Progenitor cell of endocrine pancreas (in vitro differentiated cells): ENCODE data around the gene CIITA. TPM values are rescaled to one million over a fixed set of nuclear protein-coding genes. Genes with fewer than 3 reads are reported as not detected.

Source experiments
- DNase-seq: peaks from one replicate; pipeline ENCODE4 v3.0.0; 2021; ENCODE audit warnings: low spot score; ENCODE audit not compliant: unreplicated experiment
- H3K27ac Mint-ChIP-seq: 2 replicates; pipeline ENCODE4 v1.8.0; 2021; ENCODE audit warnings: mild to moderate bottlenecking, moderate library complexity, mixed read lengths
- H3K27me3 Mint-ChIP-seq: 2 replicates; pipeline ENCODE4 v1.8.0; 2021; ENCODE audit warnings: mixed read lengths
- H3K36me3 Mint-ChIP-seq: 2 replicates; pipeline ENCODE4 v1.8.0; 2022; ENCODE audit warnings: mixed read lengths; ENCODE audit not compliant: insufficient read depth
- H3K4me1 Mint-ChIP-seq: 2 replicates; pipeline ENCODE4 v1.8.0; 2021; ENCODE audit warnings: low read depth, mixed read lengths
- H3K4me3 Mint-ChIP-seq: 2 replicates; pipeline ENCODE4 v1.8.0; 2021; ENCODE audit warnings: low read depth, mild to moderate bottlenecking, moderate library complexity, mixed read lengths
- H3K9me3 Mint-ChIP-seq: 2 replicates; pipeline ENCODE4 v1.8.0; 2021; ENCODE audit warnings: low read depth, mixed read lengths
- total RNA-seq: library from RNA; stranded (reverse); gene quantifications from 2 replicates; pipeline ENCODE4 v1.2.1, GENCODE V29; 2021
- TF ChIP-seq, protein P1 (sequence below): fragments of 200-600 bp; sonication (generic); IDR thresholded peaks from one replicate; pipeline ENCODE4 v1.5.0; 2021; ENCODE audit warnings: antibody characterized with exemption, mild to moderate bottlenecking; ENCODE audit not compliant: unreplicated experiment

Gene CIITA
- total RNA-seq, 1 donor from 2014 or later: not detected

GRCh38 chr16:10978124-10978523 is 101.1 kb downstream of the CIITA start:
- Mint-ChIP-seq H3K9me3 (no peaks in the 10 kb centered on the region), H3K27me3 (no peaks in the 10 kb centered on the region), H3K36me3 (peaks cover 9% of the 10 kb centered on the region), H3K4me3 (no peak overlapping the region), H3K4me1 (peaks cover 6% of the 10 kb centered on the region), H3K27ac (no peak overlapping the region)
- DNase-seq: no peak
- TF ChIP-seq, protein P1, sequence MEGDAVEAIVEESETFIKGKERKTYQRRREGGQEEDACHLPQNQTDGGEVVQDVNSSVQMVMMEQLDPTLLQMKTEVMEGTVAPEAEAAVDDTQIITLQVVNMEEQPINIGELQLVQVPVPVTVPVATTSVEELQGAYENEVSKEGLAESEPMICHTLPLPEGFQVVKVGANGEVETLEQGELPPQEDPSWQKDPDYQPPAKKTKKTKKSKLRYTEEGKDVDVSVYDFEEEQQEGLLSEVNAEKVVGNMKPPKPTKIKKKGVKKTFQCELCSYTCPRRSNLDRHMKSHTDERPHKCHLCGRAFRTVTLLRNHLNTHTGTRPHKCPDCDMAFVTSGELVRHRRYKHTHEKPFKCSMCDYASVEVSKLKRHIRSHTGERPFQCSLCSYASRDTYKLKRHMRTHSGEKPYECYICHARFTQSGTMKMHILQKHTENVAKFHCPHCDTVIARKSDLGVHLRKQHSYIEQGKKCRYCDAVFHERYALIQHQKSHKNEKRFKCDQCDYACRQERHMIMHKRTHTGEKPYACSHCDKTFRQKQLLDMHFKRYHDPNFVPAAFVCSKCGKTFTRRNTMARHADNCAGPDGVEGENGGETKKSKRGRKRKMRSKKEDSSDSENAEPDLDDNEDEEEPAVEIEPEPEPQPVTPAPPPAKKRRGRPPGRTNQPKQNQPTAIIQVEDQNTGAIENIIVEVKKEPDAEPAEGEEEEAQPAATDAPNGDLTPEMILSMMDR: no peak

- H3K27ac Mint-ChIP-seq: peak overlapping the region; percentile 87
- TF ChIP-seq, protein P1: no peak
- H3K4me3 Mint-ChIP-seq: no peak overlapping the region
- no peak for DNase-seq
- peaks cover 6% of the 10 kb centered on the region for H3K4me1 Mint-ChIP-seq
- H3K27me3 Mint-ChIP-seq: no peaks in the 10 kb centered on the region
- no peaks in the 10 kb centered on the region for H3K9me3 Mint-ChIP-seq
- H3K36me3 Mint-ChIP-seq: peaks cover 9% of the 10 kb centered on the region
Measured at GRCh38 chr16:10978871-10979446, 102.0 kb downstream of the CIITA start.

DNA sequence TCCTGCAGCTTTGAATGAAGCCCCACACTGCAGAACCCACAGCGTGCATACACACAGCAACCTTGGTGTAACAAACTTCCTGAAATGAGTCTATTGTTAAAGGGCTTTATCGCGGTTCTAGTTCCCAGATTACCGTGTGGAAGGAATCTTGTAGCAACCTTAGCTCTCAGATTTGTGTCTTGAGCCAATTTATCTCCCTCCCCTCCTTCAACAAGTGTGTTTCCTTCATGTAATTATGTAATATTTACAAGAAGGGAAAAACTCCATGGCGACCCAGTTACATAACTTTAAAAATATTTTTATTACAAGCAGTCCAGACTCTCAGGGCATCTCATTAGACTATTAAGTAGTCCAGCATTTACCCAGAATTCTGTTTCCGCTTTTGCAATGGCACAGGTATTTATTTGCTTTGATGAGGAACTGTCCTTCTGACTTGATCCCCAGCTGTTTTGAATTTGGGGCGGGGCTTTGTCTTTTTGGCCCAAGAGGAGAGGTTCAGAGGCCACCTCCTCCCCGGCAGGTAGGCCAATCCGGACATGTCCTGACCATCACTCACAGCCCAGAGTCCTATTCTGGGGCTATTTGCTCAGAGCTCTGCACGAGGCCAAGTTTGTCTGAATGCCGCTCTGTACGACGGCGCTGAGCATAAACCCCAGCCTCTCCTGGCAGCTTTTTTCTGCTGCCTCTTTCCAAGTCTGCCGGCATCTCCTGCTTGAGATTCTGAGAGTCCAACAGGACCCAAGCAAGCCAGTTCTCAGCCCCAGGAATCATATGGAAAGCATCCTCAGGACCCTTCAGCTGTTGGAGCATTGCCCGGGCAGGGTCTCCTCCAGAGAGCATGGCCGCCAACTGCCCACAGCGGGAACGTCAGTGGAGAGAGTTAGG is 103.0 kb downstream of the CIITA start:
- H3K27ac Mint-ChIP-seq: no peak overlapping the region
- TF ChIP-seq, protein P1: no peak
- no peaks in the 10 kb centered on the region for H3K27me3 Mint-ChIP-seq
- no peak for DNase-seq
- H3K9me3 Mint-ChIP-seq: no peaks in the 10 kb centered on the region
- peaks cover 6% of the 10 kb centered on the region for H3K4me1 Mint-ChIP-seq
- no peak overlapping the region for H3K4me3 Mint-ChIP-seq
- H3K36me3 Mint-ChIP-seq: peaks cover 11% of the 10 kb centered on the region

DNA sequence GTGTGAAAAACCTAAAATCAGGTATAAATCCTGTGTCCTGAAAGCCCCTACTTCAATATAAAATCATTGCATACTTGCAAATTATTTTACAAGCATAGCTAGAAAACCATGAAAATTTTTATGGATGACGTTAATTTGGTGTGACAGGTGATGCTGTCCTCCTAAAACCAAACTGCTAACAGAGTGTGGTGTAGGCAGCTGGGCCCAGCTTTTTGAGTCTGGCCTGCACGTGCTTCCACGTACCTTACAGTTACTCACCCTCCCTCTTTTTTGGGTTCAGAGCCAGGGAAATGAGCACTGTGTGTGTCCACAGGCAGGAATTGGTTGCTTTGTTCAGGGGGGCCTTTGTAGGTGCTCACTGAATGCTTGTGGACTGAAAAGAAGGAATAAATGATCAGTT is 103.8 kb downstream of the CIITA start:
- Mint-ChIP-seq H3K27ac (no peak overlapping the region), H3K27me3 (no peaks in the 10 kb centered on the region), H3K9me3 (no peaks in the 10 kb centered on the region), H3K36me3 (peaks cover 14% of the 10 kb centered on the region), H3K4me3 (no peak overlapping the region), H3K4me1 (peaks cover 6% of the 10 kb centered on the region)
- TF ChIP-seq, protein P1: no peak
- no peak for DNase-seq

- Mint-ChIP-seq H3K27me3 (no peaks in the 10 kb centered on the region), H3K4me1 (peaks cover 2% of the 10 kb centered on the region), H3K9me3 (no peaks in the 10 kb centered on the region), H3K36me3 (peaks cover 16% of the 10 kb centered on the region), H3K27ac (no peak overlapping the region), H3K4me3 (no peak overlapping the region)
- TF ChIP-seq, protein P1: peak; percentile 17
- no peak for DNase-seq
Measured at GRCh38 chr16:10981697-10982216, 104.8 kb downstream of the CIITA start.
